Neural cell (in vitro differentiated cells): Measurements from ENCODE around the gene B4GALNT3. TPM values are rescaled to one million over a fixed set of nuclear protein-coding genes. Genes with fewer than 3 reads are reported as not detected.

Experiments used
- H2AFZ ChIP-seq: fragments of 200-600, 300-800 bp; sonication (generic), shearing (Covaris generic); 2 replicates; pipeline ENCODE4 v1.6.0; 2014; ENCODE audit warnings: low read depth, mild to moderate bottlenecking, antibody characterized with exemption, low read length, moderate library complexity
- H3F3A ChIP-seq: fragments of 200-600 bp; shearing (Covaris generic); 2 replicates; pipeline ENCODE4 v1.6.1; 2016; ENCODE audit warnings: mild to moderate bottlenecking, moderate library complexity, mixed read lengths, antibody characterized with exemption, low read length; ENCODE audit not compliant: insufficient read depth, poor library complexity, severe bottlenecking
- H3K27ac ChIP-seq: fragments of 200-600, 300-800 bp; sonication (generic), shearing (Covaris generic); 2 replicates; pipeline ENCODE4 v1.5.1; 2014; ENCODE audit warnings: mild to moderate bottlenecking, low read length, moderate library complexity
- H3K27me3 ChIP-seq: fragments of 300-800, 200-600 bp; sonication (generic), shearing (Covaris generic); 2 replicates; pipeline ENCODE4 v1.6.0; 2014; ENCODE audit warnings: mild to moderate bottlenecking, low read depth, low read length, moderate library complexity; ENCODE audit not compliant: insufficient read depth
- H3K36me3 ChIP-seq: fragments of 300-800, 200-600 bp; sonication (generic), shearing (Covaris generic); 2 replicates; pipeline ENCODE4 v1.5.1; 2014; ENCODE audit warnings: mild to moderate bottlenecking, antibody characterized with exemption, low read length, moderate library complexity; ENCODE audit not compliant: insufficient read depth
- H3K4me2 ChIP-seq: fragments of 300-800, 200-600 bp; sonication (generic), shearing (Covaris generic); 2 replicates; pipeline ENCODE4 v1.6.0; 2014; ENCODE audit warnings: mild to moderate bottlenecking, low read length
- H3K4me3 ChIP-seq: fragments of 300-800, 200-600 bp; sonication (generic), shearing (Covaris generic); 2 replicates; pipeline ENCODE4 v1.5.1; 2014; ENCODE audit warnings: mild to moderate bottlenecking, low read length, moderate library complexity
- H3K79me2 ChIP-seq: fragments of 200-600 bp; shearing (Covaris generic); replicated peaks from 2 replicates; pipeline ENCODE4 v1.6.0; 2014; ENCODE audit warnings: mild to moderate bottlenecking, low read length, moderate library complexity; ENCODE audit not compliant: insufficient read depth
- H3K9ac ChIP-seq: fragments of 300-800, 200-600 bp; sonication (generic), shearing (Covaris generic); 2 replicates; pipeline ENCODE4 v1.6.1; 2016; ENCODE audit warnings: mild to moderate bottlenecking, low read length, mixed read lengths
- H3K9me2 ChIP-seq: fragments of 200-600 bp; shearing (Covaris generic); 2 replicates; pipeline ENCODE4 v1.6.1; 2016; ENCODE audit warnings: mild to moderate bottlenecking, low read length, mixed read lengths; ENCODE audit not compliant: insufficient read depth
- H3K9me3 ChIP-seq: fragments of 200-600, 300-800 bp; sonication (generic), shearing (Covaris generic); 2 replicates; pipeline ENCODE4 v1.6.1; 2016; ENCODE audit warnings: mild to moderate bottlenecking, mixed run types, low read length, moderate library complexity, mixed read lengths
- H4K20me1 ChIP-seq: fragments of 200-600 bp; shearing (Covaris generic); 2 replicates; pipeline ENCODE4 v1.6.1; 2016; ENCODE audit warnings: mild to moderate bottlenecking, mixed run types; ENCODE audit not compliant: insufficient read depth
- EP300 ChIP-seq: fragments of 450-650 bp; conservative IDR thresholded peaks from 2 replicates; pipeline ENCODE4 v1.6.1; 2014; ENCODE audit warnings: antibody characterized with exemption, mild to moderate bottlenecking, moderate library complexity; ENCODE audit not compliant: poor library complexity, severe bottlenecking
- EZH2 ChIP-seq: fragments of 200-600, 300-800 bp; shearing (Covaris generic), sonication (generic); IDR thresholded peaks from 2 replicates; pipeline ENCODE4 v1.6.1; 2014; ENCODE audit warnings: antibody characterized with exemption, low read length, borderline replicate concordance, mild to moderate bottlenecking; ENCODE audit not compliant: insufficient read depth, poor library complexity, severe bottlenecking
- MXI1 ChIP-seq: fragments of 450-650 bp; conservative IDR thresholded peaks from 2 replicates; pipeline ENCODE4 v1.6.1; 2014; ENCODE audit warnings: antibody characterized with exemption, mild to moderate bottlenecking; ENCODE audit not compliant: poor library complexity, severe bottlenecking
- POLR2AphosphoS5 ChIP-seq: IDR thresholded peaks from 2 replicates; pipeline ENCODE4 v1.6.1; 2012
- RAD21 ChIP-seq: fragments of 450-650 bp; conservative IDR thresholded peaks from 2 replicates; pipeline ENCODE4 v1.6.1; 2014; ENCODE audit warnings: antibody characterized with exemption, mild to moderate bottlenecking, moderate library complexity
- SMC3 ChIP-seq: fragments of 450-650 bp; conservative IDR thresholded peaks from 2 replicates; pipeline ENCODE4 v1.6.1; 2014; ENCODE audit warnings: antibody characterized with exemption, mild to moderate bottlenecking, moderate library complexity; ENCODE audit not compliant: poor library complexity
- TAF1 ChIP-seq: IDR thresholded peaks from 2 replicates; pipeline ENCODE4 v1.6.1; 2012; ENCODE audit warnings: low read depth
- polyA minus RNA-seq: library from RNA; depleted of rRNA, polyadenylated mRNA; stranded (reverse); fragments of >200 nt; gene quantifications from 2 replicates; pipeline ENCODE4 v1.2.3, GENCODE V29; 2014
- polyA plus RNA-seq: library from polyadenylated mRNA; depleted of rRNA; stranded (reverse); fragments of >200 nt; gene quantifications from 2 replicates; pipeline ENCODE4 v1.2.3, GENCODE V29; 2014
- TF ChIP-seq, protein P1 (sequence below): IDR thresholded peaks from 2 replicates; pipeline ENCODE4 v1.6.1; 2012; ENCODE audit warnings: borderline replicate concordance
- TF ChIP-seq, protein P2 (sequence below): fragments of 450-650 bp; IDR thresholded peaks from 2 replicates; pipeline ENCODE4 v1.5.1; 2014; ENCODE audit warnings: antibody characterized with exemption, mild to moderate bottlenecking, moderate library complexity; ENCODE audit not compliant: poor library complexity, severe bottlenecking

B4GALNT3 gene
- polyA plus RNA-seq = 5.1 and 6.7 TPM in 2 replicates
- 2.4 TPM in 2 replicates for polyA minus RNA-seq

DNA sequence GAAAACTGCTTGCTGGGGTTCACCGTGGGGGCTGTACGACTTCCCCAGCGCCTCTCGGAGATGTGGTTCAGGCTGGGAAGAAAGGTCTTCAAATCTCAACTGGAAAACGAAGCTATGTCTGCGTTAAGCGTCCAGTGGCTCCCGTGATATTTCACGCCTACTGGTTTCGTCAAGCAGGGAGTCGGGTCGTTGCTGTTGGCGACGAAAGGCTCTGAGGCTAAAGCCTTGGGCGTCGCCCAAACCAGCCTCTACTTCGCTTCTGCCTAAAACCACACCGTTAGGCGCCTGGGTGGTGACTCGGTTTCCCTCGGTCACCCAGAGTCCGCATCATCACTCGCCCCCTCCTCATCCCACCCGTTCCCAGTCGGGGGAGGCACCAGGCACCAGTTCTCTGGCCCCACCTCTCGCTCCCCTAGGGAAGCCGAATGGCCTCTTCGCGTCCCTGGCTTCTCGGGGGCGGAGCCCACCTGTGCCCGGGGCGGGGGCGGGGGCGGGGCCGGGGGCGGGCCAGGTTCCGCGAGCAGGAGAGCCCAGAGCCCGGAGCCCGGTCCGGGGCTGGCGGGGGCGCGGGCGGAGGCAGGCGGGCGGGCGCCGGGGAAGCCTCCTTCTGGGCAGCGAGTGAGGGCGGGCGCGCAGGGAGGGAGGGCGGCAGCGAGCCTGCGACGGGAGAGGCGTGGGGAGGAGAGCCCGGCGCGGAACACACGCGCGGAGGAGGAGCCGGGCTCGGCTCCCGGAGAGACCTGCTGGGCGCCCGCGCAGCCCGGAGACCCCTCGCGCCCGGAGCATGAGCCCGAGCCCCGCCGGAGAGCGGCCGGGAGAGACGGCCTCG lies at the start of gene B4GALNT3:
B4GALNT3 (plus strand) TSS at position 510 of the 829 bp plus-strand sequence. CDS start 438 bp downstream, outside the sequence.
- Histone ChIP-seq H3K9me2 (no peaks in the 10 kb centered on the region), H3K36me3 (no peaks in the 10 kb centered on the region), H3K79me2 (no peaks in the 10 kb centered on the region), H3K27ac (no peak within 1 kb of the TSS), H4K20me1 (no peaks in the 10 kb centered on the region), H2AFZ (no peak within 1 kb of the TSS), H3K9ac (peak within 1 kb of the TSS; percentile 55), H3K4me3 (peak within 1 kb of the TSS; percentile 76), H3F3A (no peaks in the 10 kb centered on the region), H3K9me3 (no peaks in the 10 kb centered on the region), H3K27me3 (peaks cover 25% of the 10 kb centered on the region), H3K4me2 (peak within 1 kb of the TSS; percentile 39)
- TF ChIP-seq, protein P1, sequence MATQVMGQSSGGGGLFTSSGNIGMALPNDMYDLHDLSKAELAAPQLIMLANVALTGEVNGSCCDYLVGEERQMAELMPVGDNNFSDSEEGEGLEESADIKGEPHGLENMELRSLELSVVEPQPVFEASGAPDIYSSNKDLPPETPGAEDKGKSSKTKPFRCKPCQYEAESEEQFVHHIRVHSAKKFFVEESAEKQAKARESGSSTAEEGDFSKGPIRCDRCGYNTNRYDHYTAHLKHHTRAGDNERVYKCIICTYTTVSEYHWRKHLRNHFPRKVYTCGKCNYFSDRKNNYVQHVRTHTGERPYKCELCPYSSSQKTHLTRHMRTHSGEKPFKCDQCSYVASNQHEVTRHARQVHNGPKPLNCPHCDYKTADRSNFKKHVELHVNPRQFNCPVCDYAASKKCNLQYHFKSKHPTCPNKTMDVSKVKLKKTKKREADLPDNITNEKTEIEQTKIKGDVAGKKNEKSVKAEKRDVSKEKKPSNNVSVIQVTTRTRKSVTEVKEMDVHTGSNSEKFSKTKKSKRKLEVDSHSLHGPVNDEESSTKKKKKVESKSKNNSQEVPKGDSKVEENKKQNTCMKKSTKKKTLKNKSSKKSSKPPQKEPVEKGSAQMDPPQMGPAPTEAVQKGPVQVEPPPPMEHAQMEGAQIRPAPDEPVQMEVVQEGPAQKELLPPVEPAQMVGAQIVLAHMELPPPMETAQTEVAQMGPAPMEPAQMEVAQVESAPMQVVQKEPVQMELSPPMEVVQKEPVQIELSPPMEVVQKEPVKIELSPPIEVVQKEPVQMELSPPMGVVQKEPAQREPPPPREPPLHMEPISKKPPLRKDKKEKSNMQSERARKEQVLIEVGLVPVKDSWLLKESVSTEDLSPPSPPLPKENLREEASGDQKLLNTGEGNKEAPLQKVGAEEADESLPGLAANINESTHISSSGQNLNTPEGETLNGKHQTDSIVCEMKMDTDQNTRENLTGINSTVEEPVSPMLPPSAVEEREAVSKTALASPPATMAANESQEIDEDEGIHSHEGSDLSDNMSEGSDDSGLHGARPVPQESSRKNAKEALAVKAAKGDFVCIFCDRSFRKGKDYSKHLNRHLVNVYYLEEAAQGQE = no peak
- TF ChIP-seq MXI1 (no peak), SMC3 (no peak), POLR2AphosphoS5 (peak; percentile 9)
- TF ChIP-seq, protein P2, sequence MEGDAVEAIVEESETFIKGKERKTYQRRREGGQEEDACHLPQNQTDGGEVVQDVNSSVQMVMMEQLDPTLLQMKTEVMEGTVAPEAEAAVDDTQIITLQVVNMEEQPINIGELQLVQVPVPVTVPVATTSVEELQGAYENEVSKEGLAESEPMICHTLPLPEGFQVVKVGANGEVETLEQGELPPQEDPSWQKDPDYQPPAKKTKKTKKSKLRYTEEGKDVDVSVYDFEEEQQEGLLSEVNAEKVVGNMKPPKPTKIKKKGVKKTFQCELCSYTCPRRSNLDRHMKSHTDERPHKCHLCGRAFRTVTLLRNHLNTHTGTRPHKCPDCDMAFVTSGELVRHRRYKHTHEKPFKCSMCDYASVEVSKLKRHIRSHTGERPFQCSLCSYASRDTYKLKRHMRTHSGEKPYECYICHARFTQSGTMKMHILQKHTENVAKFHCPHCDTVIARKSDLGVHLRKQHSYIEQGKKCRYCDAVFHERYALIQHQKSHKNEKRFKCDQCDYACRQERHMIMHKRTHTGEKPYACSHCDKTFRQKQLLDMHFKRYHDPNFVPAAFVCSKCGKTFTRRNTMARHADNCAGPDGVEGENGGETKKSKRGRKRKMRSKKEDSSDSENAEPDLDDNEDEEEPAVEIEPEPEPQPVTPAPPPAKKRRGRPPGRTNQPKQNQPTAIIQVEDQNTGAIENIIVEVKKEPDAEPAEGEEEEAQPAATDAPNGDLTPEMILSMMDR = no peak

DNA sequence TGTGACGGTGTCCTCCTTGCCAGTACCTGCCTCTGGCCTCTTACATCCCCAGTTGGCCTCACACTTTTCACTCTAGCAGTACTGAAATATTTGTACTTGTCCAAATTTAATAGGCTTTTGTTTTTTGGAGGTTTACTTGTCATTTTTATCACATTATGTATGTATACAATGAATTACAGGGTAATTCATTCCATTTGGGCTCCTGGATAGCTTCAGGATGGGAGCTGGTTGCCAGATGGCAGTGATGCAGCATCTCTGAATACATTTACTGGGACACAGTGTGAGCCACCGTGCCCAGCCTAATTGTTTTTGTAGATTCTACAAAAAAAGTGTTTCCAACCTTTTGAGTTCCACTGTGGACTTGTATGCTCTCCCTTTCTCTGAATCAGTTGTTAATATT lies 44.9 kb upstream of the B4GALNT3 start:
- Histone ChIP-seq H3F3A (no peaks in the 10 kb centered on the region), H3K36me3 (no peaks in the 10 kb centered on the region), H2AFZ (no peak overlapping the region), H3K79me2 (no peaks in the 10 kb centered on the region), H3K4me2 (no peak overlapping the region), H3K9me3 (no peaks in the 10 kb centered on the region), H3K27ac (no peak overlapping the region), H3K27me3 (no peaks in the 10 kb centered on the region), H3K9me2 (no peaks in the 10 kb centered on the region), H3K4me3 (no peak overlapping the region), H3K9ac (no peak overlapping the region), H4K20me1 (no peaks in the 10 kb centered on the region)
- no peak for TF ChIP-seq TAF1

DNA sequence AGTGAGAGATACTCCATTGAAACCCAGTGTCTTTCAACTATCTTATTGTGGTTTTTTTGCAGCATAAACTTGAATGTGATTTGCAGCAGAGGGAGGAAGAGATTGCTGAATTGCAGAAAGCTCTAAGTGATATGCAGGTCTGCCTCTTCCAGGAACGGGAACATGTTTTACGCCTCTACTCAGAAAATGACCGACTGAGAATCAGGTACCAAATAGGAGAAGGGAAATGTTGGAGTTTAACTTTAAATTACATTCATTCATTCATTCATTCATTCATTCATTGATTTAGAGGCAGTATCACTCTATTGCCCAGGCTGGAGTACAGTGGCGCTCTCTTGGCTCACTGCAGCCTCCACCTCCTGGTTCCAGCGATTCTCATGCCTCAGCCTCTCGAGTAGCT lies 41.3 kb upstream of the B4GALNT3 start:
- no peak overlapping the region for H2AFZ ChIP-seq
- no peak overlapping the region for H3K4me2 ChIP-seq
- H3K9ac ChIP-seq = no peak overlapping the region
- no peaks in the 10 kb centered on the region for H3K9me3 ChIP-seq
- no peaks in the 10 kb centered on the region for H3K79me2 ChIP-seq
- no peaks in the 10 kb centered on the region for H3K36me3 ChIP-seq
- no peak overlapping the region for H3K4me3 ChIP-seq
- H3K27me3 ChIP-seq = no peaks in the 10 kb centered on the region
- TF ChIP-seq, protein P2 = no peak
- no peak for TF ChIP-seq RAD21
- TF ChIP-seq POLR2AphosphoS5 = no peak
- TF ChIP-seq EZH2 = no peak
- TF ChIP-seq TAF1 = no peak
- TF ChIP-seq, protein P1 = no peak
- no peak for TF ChIP-seq MXI1
- TF ChIP-seq SMC3 = no peak
- TF ChIP-seq EP300 = no peak
- no peaks in the 10 kb centered on the region for H3F3A ChIP-seq
- H4K20me1 ChIP-seq = no peaks in the 10 kb centered on the region
- H3K9me2 ChIP-seq = no peaks in the 10 kb centered on the region
- H3K27ac ChIP-seq = no peak overlapping the region
